RWPE2 (cell line): Measurements from ENCODE around the gene CNTN4.
A peak's percentile ranks its signal among the peaks of the same experiment; 100 is the strongest.

Experiments
- ATAC-seq: fragments of 200-7000 bp; cut with Tn5 transposase; 3 replicates; pipeline ENCODE4 v1.9.1; 2021; ENCODE audit warnings: low read depth
- DNase-seq: peaks from one replicate; pipeline ENCODE4 v3.0.0-alpha.2; 2020; ENCODE audit warnings: low spot score
- H3K27ac ChIP-seq: fragments of 450-650 bp; 2 replicates; pipeline ENCODE4 v1.5.1; 2017; ENCODE audit warnings: mild to moderate bottlenecking; ENCODE audit not compliant: poor library complexity, severe bottlenecking
- H3K27me3 ChIP-seq: fragments of 250-450 bp; sonication (Bioruptor Pico); 2 replicates; pipeline ENCODE4 v1.5.1; 2021; ENCODE audit warnings: mild to moderate bottlenecking, moderate library complexity; ENCODE audit not compliant: insufficient read depth, poor library complexity, severe bottlenecking
- H3K36me3 ChIP-seq: fragments of 250-450 bp; sonication (Bioruptor Pico); 2 replicates; pipeline ENCODE4 v1.5.1; 2020; ENCODE audit warnings: low read depth, mild to moderate bottlenecking, moderate library complexity
- H3K4me1 ChIP-seq: fragments of 250-450 bp; sonication (Bioruptor Pico); 2 replicates; pipeline ENCODE4 v1.5.1; 2021; ENCODE audit warnings: mild to moderate bottlenecking, moderate library complexity; ENCODE audit not compliant: insufficient read depth, poor library complexity, severe bottlenecking
- H3K4me3 ChIP-seq: fragments of 250-450 bp; sonication (Bioruptor Pico); 2 replicates; pipeline ENCODE4 v1.5.1; 2021; ENCODE audit warnings: mild to moderate bottlenecking, moderate library complexity; ENCODE audit not compliant: severe bottlenecking
- H3K9me3 ChIP-seq: fragments of 250-450 bp; sonication (Bioruptor Pico); 2 replicates; pipeline ENCODE4 v1.5.1; 2021; ENCODE audit warnings: mild to moderate bottlenecking, moderate library complexity; ENCODE audit not compliant: severe bottlenecking
- TF ChIP-seq, protein P1 (sequence below): fragments of 450-650 bp; IDR thresholded peaks from one replicate; pipeline ENCODE4 v1.5.1; 2017; ENCODE audit warnings: mild to moderate bottlenecking, moderate library complexity; ENCODE audit not compliant: poor library complexity, severe bottlenecking

CNTN4 gene

DNA sequence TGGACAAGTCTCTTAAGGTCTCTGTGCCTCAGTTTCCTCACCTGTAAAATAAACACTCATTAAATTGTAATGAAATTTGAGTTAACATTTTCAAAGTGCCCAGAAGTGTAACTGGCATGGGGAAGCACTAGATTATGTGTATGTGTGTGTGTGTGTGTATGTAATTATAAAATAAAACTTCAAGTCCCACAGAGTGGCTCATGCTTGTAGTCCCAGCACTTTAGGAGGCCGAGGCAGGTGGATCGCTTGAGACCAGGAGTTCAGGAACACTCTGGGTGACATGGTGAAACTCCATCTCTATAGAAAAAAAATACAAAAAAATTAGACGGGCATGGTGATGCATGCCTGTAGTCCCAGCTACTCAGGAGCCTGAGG is 608.2 kb downstream of the CNTN4 start:
- Histone ChIP-seq H3K36me3 (no peaks in the 10 kb centered on the region), H3K27ac (no peak overlapping the region), H3K27me3 (no peaks in the 10 kb centered on the region), H3K4me3 (no peak overlapping the region), H3K9me3 (no peaks in the 10 kb centered on the region), H3K4me1 (no peaks in the 10 kb centered on the region)
- DNase-seq (no peak), ATAC-seq (no peak)
- TF ChIP-seq, protein P1, sequence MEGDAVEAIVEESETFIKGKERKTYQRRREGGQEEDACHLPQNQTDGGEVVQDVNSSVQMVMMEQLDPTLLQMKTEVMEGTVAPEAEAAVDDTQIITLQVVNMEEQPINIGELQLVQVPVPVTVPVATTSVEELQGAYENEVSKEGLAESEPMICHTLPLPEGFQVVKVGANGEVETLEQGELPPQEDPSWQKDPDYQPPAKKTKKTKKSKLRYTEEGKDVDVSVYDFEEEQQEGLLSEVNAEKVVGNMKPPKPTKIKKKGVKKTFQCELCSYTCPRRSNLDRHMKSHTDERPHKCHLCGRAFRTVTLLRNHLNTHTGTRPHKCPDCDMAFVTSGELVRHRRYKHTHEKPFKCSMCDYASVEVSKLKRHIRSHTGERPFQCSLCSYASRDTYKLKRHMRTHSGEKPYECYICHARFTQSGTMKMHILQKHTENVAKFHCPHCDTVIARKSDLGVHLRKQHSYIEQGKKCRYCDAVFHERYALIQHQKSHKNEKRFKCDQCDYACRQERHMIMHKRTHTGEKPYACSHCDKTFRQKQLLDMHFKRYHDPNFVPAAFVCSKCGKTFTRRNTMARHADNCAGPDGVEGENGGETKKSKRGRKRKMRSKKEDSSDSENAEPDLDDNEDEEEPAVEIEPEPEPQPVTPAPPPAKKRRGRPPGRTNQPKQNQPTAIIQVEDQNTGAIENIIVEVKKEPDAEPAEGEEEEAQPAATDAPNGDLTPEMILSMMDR = no peak

DNA sequence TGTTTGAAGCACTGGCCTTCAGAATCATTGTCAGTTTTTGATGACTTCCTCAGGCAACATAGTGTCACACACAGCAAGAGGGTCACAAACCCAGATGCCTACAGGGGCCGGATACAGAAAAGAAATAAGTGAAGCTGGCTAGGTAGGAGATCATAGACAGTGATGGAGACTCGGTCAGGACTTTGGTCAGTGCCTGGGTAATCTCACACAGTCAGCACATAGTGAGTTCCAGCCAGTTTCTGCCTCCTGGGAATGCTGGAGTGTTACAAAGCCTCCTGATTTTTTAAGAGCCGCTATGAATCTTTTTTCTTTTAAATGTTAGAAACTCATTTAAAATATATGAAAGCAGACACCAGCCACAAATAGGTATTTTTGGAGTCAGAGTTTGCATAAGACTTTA is 612.4 kb downstream of the CNTN4 start:
- TF ChIP-seq, protein P1 = no peak
- DNase-seq = no peak
- ATAC-seq = no peak
- Histone ChIP-seq H3K27ac (no peak overlapping the region), H3K4me3 (no peak overlapping the region), H3K9me3 (no peaks in the 10 kb centered on the region), H3K27me3 (no peaks in the 10 kb centered on the region), H3K36me3 (no peaks in the 10 kb centered on the region), H3K4me1 (no peaks in the 10 kb centered on the region)

DNA sequence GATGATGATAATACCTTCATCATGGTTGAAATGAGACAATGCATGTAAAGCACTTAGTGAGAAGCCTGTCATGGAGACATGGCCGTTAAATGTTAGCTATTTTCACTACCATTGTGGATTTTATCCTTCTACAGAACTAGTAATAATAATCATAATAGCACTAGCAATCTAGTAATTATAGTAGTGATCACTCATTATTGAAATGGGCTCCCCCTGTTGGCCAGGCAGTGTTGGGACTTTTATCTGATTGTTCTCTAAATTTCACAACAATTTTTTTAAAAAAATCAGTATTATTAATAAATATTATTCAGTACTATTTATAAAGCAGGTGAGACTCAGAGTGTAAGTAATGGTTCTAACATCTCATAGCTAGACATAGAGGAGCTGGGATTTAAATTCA is 615.3 kb downstream of the CNTN4 start:
- no peak for ATAC-seq
- TF ChIP-seq, protein P1 = peak; percentile 44
- H3K27me3 ChIP-seq = no peaks in the 10 kb centered on the region
- no peaks in the 10 kb centered on the region for H3K9me3 ChIP-seq
- H3K36me3 ChIP-seq = no peaks in the 10 kb centered on the region
- H3K4me3 ChIP-seq = no peak overlapping the region
- no peaks in the 10 kb centered on the region for H3K4me1 ChIP-seq
- DNase-seq = no peak
- no peak overlapping the region for H3K27ac ChIP-seq

DNA sequence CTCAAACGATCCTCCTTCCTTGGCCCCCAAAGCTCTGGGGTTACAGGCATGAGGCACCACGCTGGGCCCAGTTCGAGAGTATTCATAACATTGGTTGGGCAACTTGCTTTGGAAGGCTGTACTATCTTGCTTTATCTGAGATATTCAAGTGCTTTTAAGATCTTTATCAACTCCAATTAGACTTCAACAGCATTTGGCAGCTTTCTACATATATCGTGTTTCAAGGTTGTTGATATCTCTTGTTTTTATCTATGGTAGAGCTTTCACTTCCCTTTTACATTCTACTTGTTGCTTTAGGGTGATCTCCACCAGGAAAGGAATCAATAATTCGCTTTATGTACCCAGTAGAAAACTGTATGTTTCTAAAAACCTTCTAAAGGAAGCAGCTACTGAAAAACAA is 616.2 kb downstream of the CNTN4 start:
- H3K27me3 ChIP-seq = no peaks in the 10 kb centered on the region
- H3K36me3 ChIP-seq = no peaks in the 10 kb centered on the region
- H3K27ac ChIP-seq = no peak overlapping the region
- no peaks in the 10 kb centered on the region for H3K4me1 ChIP-seq
- no peaks in the 10 kb centered on the region for H3K9me3 ChIP-seq
- no peak for DNase-seq
- TF ChIP-seq, protein P1 = no peak
- no peak for ATAC-seq
- H3K4me3 ChIP-seq = no peak overlapping the region

DNA sequence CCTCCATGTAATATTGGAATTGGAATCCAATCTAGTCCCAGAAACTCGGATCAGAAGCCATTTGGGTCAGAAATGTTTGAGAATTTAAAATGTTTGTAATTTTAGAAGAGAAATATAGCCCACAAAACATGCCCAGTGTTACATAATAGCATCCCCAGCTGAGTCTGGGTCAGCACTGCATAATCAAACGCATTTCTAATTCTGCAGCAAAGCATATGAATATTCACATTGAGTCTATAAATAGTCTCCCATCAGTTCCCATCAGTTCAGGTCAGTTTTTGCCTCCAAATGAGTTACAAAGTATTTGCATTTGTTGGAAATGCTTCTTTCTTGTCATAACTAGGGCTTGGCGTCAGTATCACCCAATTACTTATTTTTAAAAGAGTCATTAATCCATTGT is 628.4 kb downstream of the CNTN4 start:
- H3K9me3 ChIP-seq = no peaks in the 10 kb centered on the region
- no peak overlapping the region for H3K4me3 ChIP-seq
- TF ChIP-seq, protein P1 = no peak
- H3K4me1 ChIP-seq = no peaks in the 10 kb centered on the region
- ATAC-seq = no peak
- no peaks in the 10 kb centered on the region for H3K27me3 ChIP-seq
- no peak overlapping the region for H3K27ac ChIP-seq
- DNase-seq = no peak
- H3K36me3 ChIP-seq = no peaks in the 10 kb centered on the region
